Stimulated activated CD4-positive, alpha-beta T cell treated with anti-CD3 and anti-CD28 coated beads, TNF-alpha, amount 100 ng/mL, for 1 hour (primary cell): ENCODE measurements around the gene C16orf46.

Source experiments
- DNase-seq, 3 donors: peaks; one replicate each; pipeline ENCODE4 v3.0.0-alpha.2; 2020; ENCODE audit warnings: low read depth in 3 of 3, low spot score in 1 of 3

The C16orf46 gene

DNA sequence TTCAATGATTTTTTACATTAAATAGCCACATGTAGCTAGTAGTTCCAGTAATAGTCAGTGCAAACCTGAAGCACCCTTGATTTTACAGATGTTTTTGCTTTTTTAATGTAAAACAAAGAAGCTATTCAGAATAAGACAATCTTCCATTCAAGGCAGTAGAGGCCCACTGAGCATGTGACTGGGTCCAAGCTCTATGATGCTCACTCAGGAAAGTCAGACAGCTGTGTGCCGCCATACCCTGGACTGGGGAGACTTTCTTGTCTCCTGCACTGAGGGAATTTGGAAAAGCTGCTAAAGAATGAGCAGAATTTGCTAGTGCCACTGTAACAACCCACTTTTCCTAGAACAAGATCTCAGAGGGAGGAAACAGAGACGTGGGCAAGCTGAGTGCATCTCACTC lies 58.5 kb downstream of the C16orf46 start:
- DNase-seq = no peak

DNA sequence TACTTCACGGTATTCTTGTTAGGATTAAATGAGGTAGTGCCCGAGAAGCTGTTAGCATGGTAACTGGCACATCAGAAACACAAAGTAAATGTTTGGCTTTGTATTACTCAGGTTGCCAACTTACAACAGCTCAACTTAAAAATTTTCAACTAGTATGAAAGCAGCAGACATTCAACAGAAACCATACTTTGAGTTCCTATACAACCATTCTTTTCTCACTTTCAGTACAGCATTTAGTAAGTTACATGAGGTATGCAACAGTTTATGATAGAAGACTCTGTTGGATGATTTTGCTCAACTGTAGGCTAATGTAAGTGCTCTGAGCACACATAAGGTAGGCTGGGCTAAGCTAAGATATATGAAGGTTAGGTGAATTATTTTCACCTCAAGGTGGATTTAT lies 62.4 kb downstream of the C16orf46 start:
- DNase-seq = no peak

DNA sequence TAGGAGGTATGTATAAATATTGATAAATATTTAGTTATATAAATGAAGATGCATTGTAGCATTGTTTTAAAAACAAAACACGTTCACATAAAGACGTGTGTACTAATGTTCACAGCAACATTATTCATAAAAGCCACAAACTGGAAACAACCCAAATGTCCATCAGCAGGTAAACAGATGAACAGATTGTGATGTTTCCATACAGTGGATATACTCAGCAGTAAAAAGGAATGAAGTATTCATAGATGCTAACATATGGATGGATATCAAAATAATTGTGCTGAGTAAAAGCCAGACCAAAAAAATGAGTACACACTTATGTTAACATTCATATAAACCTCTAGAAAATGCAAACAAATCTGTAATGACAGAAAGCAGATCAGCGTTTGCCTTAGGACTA lies 64.1 kb downstream of the C16orf46 start:
- no peak for DNase-seq
